Measurements from ENCODE around the gene KBTBD8.

GRCh38 chr3:67037615-67038014 lies 39.5 kb downstream of the KBTBD8 start:
- no peak for TF ChIP-seq POLR2A (IDR thresholded peaks at IDR 0.05)
- TF ChIP-seq EP300 (IDR thresholded peaks at IDR 0.05) = no peak
- TF ChIP-seq CTCF (IDR thresholded peaks at IDR 0.05) = no peak
- TF ChIP-seq POLR2AphosphoS5 (IDR thresholded peaks at IDR 0.05) = no peak

All from sigmoid colon (tissue), 4 donors.